ENCODE results near the gene ADCY7.
"Not testable (repeated sequence)": the region's sequence is repeated elsewhere in the genome, so short reads cannot be mapped to it uniquely, and the experiment has no call there.

The ADCY7 gene

GRCh38 chr16:50316102-50316847, 49.9 kb downstream of the ADCY7 start:
- no peak for DNase-seq

DNA sequence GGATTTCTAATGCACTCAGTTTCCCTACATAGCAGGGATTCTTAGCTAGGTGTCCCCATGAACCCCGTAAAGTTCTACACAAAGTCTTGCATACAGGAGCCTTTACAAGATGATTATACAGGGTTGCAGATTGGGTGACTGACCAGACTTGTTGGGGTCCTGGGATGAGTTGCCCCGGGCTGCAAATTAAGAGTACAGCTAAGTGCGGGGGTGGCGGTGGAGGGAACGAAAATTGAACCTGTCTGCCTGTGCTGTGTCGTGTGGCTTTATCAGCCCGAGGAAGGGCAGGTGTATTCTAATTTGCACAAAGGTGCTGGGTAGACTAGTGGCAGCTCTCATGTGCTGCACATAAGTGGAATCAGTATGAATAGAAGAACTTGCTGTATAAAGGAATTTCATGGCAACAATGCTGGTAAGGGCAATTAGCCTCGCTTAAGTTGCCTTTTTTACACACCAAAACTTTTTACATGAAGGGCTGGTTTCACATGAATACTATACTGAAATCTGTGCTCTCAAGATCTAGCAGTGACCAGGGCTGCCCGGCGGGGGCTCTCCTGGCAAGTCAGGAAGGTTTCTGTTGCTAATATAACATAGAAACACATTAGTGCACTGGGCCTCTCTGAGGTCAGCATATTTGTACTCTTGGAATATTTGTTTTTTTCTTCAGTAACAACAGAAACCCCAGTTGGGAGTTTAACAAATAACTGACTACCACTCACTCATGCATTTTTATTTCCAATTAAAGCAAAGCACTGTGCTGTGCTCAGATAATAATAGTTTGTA, 50.7 kb downstream of the ADCY7 start:
- DNase-seq, result no peak

- no peak for DNase-seq
These were observed 52.6 kb downstream of the ADCY7 start for GRCh38 chr16:50318796-50319578.

GRCh38 chr16:50320310-50320709, 54.0 kb downstream of the ADCY7 start:
- DNase-seq, result no peak

- no peak for DNase-seq
These were observed 56.0 kb downstream of the ADCY7 start for GRCh38 chr16:50322333-50322732.

GRCh38 chr16:50323335-50324011, 57.1 kb downstream of the ADCY7 start:
- DNase-seq, result peak; percentile 15

DNA sequence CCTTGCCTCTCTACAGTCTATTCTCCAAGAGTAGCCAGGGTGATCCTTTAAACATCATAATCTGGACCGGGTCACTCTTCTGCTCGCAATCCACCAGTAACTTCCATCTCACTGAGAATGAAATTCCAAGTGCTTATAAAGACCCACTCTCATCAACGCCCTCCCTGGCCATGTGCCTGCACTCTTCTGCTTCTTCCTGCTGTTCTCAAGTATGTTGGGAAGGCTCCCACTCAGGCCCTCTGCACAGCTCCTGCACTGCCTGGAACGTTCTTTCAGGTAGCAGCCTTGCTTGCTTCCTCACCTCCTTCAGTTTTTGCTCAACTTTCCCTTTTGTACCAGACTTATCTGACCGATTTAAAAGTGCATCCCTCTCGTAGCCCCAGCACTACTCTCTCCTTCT, 58.0 kb downstream of the ADCY7 start:
- no peak for DNase-seq

DNA sequence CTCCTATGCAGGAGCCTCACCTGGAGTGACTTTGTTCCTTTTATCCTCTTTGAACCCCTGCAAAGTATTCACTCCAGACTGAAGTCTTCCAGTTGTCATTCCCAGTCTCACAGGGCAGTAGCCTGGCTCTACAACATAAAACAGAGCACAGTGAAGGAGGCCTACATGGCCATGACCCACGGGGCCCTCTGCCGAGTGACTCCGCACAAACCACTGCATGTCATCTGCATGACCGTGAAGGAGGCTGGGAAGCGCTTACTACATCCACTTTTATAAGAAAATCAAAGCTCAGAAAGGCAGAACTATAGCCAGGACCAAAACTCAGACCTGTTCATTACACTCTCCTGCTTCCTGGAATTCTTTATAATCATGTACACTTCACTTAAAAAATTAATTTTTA, 59.9 kb downstream of the ADCY7 start:
- no peak for DNase-seq

DNA sequence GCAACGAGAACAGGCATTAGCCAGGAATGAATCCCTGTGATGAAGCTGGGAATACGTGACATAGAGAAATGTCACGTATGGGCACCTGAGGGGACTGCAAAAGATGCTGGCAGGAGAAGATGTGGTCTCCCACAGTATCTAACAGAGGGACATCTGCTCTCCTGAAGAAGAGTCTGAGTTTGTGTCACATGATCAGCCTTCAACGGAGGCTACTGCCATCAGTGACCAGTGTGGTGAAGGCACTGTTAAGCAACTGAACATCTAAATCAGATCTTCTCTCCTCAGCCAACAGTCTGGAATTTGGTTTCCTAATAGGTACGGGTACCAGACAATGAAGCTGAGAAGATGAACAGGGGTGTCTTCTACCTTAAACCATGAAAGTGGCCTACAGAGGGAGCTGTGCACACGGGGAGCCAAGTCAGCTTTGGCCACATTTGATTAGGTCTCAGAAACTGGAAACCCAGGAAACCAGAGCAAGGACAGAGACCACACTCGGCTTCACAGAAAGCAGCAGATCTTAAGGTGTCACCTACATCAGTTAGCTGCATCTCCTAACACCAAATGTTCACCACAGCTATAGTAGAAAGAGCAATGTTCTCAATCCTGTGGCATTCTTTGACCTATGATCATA, 60.6 kb downstream of the ADCY7 start:
- no peak for DNase-seq

GRCh38 chr16:50329446-50330189, 63.3 kb downstream of the ADCY7 start:
- no peak for DNase-seq

GRCh38 chr16:50331570-50331969, 65.2 kb downstream of the ADCY7 start:
- no peak for DNase-seq

DNA sequence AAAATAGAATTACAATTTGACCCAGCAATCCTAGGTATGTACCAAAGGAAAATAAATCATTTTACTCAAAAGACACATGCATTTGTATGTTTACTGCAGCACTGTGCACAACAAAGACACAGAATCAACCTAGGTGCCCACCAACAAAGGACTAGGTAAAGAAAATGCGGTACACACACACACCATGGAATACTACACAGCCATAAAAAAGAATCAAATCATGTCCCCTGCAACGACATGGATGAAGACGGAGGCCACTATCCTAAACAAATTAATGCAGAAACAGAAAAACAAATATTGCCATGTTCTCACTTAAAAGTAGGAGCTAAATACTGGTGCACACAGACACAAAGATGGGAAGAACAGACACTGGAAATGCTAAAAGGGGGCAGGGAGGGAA, 66.2 kb downstream of the ADCY7 start:
- no peak for DNase-seq

GRCh38 chr16:50334106-50334975, 68.0 kb downstream of the ADCY7 start:
- DNase-seq, result no peak

DNA sequence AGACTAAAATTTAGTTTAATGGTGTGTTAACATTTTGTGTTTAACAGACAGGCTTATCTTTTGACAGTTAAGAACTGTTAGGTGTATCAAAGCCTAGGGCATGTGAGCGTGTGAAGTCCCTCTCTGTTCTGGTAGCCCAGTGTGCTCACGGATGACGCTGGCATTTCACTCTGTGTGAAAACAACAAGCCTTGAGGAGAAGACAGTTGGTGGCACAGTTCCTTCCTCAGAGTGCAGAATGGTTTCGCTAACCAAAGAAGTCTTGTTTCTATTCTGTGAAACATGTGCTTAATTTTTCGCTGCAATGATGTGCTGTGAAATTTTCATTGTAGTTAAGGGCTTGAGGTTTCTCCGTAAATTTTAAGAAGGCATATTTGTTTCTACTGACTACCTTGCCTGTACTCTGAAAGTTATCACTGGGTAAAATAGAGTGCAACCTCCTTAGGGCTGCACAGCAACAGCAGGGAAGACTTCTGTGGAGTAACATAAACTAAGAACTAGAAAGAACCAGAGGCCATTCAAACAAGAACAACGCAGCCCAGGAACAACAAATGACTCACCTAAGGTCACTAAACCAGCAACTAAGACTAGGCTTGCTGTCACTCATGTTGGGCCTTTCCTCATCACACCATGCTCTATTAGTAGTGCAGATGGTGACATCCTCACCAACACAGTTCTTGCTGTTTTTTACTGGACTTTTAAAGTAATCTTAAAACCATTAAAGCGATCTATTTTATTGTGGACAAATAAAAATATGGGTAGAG, 69.0 kb downstream of the ADCY7 start:
- no peak for DNase-seq

GRCh38 chr16:50336884-50337283, 70.5 kb downstream of the ADCY7 start:
- DNase-seq, result no peak

GRCh38 chr16:50338371-50339231, 72.2 kb downstream of the ADCY7 start:
- no peak for DNase-seq

- no peak for DNase-seq
These were observed 74.2 kb downstream of the ADCY7 start for GRCh38 chr16:50340578-50340977.

- not testable (repeated sequence) for DNase-seq
These were observed 77.2 kb downstream of the ADCY7 start for GRCh38 chr16:50343566-50343965.

GRCh38 chr16:50345210-50345609, 78.9 kb downstream of the ADCY7 start:
- not testable (repeated sequence) for DNase-seq

Data from COR-L47 (cell line).